Stimulated activated CD4-positive, alpha-beta T cell treated with anti-CD3 and anti-CD28 coated beads, Interleukin-12 subunit alpha, Interleukin-12 subunit beta, amount 100 ng/mL, for 24 hours (primary cell): ENCODE data around the gene LYRM4.
A peak's percentile ranks its signal among the peaks of the same experiment; 100 is the strongest.

ENCODE experiments used
- DNase-seq, 2 experiments: peaks; one replicate each; pipeline ENCODE4 v3.0.0-alpha.2; 2020; ENCODE audit warnings: low read depth in 2 of 2

LYRM4 gene

GRCh38 chr6:5280920-5281319, 20.2 kb upstream of the LYRM4 start:
- DNase-seq, result no peak

GRCh38 chr6:5279891-5280338, 19.2 kb upstream of the LYRM4 start:
- peak in 1 of 2 experiments; percentile 15 for DNase-seq

DNA sequence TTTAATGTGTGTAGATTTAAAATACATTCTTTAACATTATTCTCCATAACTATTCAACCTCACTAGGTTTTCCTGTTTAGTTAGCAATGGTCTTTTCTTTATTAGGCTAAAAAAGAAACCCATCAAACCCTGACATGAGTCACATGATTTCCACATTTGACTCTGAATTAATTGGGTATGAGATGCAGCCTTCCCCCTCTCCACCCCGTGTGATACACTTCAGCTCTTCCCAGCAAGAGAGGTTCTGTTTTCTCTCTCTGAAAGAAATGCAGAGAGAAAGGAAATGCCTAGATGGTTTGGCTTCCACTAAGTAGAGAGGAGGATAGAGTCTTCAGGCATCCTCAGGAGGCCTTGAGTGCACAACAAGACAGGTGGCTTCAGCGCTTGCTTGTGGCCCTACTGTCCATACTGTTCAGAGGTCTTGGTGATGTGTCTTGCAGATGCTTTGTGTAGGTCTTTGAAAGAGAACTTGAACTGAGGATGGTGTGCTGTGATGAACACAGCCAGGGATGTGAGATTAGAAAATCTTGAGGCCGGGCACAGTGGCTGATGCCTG, 17.9 kb upstream of the LYRM4 start:
- no peak for DNase-seq

GRCh38 chr6:5278047-5278446, 17.3 kb upstream of the LYRM4 start:
- no peak for DNase-seq

DNA sequence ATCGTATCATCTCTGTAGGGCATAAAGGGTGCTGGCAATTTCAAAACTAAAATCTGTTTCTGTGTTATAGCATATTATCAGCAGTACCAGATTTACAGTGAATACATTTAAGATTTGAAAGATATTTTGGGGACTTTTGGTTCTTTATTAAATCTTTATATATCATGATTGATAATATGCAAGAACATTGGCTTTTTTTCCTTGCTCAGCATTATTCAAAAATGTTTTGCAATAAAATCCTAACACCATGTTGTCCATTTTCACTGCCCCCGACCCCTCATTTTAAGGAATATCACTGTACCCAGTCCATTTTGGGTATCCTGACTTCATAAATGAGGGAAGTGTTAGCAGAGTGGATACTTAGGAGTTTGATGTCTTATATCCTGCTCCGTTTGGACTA, 16.8 kb upstream of the LYRM4 start:
- no peak for DNase-seq

DNA sequence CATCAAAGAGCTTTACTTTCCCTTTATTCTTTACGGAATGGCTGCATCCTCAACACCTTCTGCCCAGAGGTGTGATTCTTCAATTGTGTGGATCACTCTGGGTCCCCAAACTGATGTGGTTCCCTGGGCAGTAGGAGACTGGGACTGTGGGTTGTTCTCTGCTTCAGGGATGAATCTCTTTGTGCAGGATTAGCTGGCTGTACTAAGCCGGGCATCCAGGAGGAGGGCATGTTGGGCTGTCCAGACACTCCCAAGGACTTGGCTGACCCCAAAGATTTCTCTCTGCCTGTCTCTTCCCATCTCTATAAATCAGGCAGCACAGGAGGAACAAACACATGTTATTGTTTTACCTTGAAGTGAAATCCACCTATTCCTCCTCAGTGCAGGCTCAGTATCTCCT, 15.8 kb upstream of the LYRM4 start:
- DNase-seq, result no peak

- no peak for DNase-seq
Observed at GRCh38 chr6:5275497-5275896, 14.7 kb upstream of the LYRM4 start.

DNA sequence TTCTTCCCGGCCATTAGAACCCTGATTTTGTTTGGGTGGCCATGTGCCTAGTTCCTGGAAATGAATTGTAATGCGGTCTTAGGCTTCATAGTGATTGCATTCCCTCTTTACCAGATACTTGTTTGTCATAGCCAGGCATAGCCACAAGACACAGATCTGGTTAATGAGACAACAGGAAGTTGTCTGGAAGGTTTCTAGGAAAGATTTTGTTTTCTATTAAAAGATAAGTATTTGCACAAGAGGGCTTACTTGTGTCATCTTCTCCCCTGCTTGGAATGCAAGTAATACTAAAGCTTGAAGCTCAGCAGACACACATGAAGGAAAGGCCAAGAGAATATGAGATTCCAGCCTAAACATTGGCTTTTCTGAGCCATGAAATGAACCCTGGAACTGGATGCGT, 13.5 kb upstream of the LYRM4 start:
- DNase-seq, result no peak

- DNase-seq, result no peak
Observed at GRCh38 chr6:5271926-5272325, 11.2 kb upstream of the LYRM4 start.

DNA sequence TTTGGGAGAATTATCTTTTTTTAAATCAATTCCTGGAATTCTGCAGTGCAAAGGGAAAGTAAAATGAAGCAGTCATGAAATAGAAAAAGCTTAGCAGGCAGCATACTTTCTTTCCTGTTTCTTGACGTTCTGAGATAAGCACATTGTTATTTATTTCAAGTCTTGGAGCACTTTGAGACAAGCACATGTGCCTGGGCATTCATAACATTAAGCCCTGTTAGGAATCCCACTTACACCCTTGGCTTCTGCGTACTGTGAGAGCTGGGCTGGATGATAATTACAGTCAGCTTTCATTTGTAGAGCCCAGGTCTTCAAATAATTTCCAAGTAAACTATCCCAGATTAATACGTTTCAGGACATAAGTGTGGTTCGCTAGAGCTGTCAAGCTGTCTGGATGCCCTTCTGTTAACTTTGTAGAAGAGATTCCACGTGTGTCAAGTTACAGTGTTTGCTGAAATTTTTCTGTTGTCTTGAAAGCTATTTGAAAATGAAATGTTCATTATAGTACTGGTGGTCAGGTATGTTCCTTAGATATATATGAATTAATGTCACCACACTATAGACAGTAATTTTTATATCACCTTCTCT, 9.4 kb upstream of the LYRM4 start:
- no peak for DNase-seq

GRCh38 chr6:5266423-5266822, 5.7 kb upstream of the LYRM4 start:
- DNase-seq, result no peak

GRCh38 chr6:5261545-5262109, 877 bp upstream of the LYRM4 start:
- DNase-seq, result no peak

DNA sequence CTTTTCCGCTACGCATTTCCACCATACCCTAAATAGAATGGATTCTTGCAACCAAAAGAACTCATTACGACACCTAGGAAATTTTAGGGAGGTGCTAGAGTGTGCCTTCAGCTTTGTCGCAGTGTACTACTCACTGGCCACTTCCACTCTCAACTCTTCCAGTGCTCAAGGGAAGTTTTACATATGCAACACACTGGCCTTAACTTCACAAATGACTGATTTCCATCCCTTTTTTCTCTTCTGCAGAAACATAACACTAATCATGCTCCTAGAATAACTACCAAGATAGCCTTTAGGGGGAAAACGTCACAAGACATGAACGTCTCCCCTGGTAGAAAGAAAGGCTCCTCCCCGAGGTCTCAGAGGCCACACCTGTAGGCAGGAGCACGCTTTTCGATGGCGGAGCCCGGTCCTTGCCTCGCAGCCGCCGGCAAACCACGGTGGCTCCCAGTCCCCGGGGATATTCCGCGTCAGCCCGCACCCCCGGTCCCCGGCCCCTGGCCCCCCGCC, 584 bp downstream of the LYRM4 start:
- peak; percentile 53 to 61 for DNase-seq

DNA sequence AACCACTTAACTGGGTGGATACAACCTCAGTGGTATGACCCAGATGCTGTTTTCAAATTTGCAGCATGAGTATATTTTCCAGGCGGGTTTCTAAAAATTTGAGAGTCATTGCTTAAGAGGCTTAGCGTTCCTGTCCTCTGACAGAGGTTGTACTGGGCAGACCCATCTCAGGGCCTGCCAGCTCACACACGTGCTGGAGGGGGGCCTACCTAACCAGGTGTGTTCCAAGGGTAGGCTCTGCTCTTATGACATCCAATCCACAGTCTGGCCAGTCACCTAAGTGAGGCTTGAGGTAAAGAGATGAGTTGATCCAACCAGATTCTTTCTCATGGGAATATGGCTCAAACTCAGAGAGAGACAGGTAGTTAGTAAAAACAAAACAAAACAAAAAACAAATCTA, 1.3 kb downstream of the LYRM4 start:
- DNase-seq, result no peak

GRCh38 chr6:5257400-5257799, 3.4 kb downstream of the LYRM4 start:
- no peak for DNase-seq

DNA sequence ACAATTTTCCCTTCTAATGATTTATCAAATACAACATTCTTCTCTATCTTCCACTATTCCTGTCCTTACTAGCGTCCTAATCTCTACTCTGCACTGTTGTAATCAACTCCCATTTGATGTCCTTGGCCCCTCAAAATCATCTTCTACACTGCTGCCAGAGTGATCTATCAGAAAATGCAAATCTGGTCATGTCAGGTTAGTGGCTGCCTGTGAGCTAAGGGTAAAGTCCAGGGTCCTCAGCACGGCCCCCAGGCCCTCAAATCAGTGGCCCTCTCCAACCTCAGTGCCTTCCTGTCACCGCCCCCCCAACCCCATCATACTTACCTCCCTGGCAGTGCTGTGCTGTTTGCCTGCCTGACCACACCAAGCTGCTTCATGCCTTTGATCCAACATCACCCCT, 3.8 kb downstream of the LYRM4 start:
- no peak for DNase-seq

- no peak for DNase-seq
Observed at GRCh38 chr6:5250911-5251310, 9.8 kb downstream of the LYRM4 start.

- no peak for DNase-seq
Observed at GRCh38 chr6:5250451-5250850, 10.3 kb downstream of the LYRM4 start.

DNA sequence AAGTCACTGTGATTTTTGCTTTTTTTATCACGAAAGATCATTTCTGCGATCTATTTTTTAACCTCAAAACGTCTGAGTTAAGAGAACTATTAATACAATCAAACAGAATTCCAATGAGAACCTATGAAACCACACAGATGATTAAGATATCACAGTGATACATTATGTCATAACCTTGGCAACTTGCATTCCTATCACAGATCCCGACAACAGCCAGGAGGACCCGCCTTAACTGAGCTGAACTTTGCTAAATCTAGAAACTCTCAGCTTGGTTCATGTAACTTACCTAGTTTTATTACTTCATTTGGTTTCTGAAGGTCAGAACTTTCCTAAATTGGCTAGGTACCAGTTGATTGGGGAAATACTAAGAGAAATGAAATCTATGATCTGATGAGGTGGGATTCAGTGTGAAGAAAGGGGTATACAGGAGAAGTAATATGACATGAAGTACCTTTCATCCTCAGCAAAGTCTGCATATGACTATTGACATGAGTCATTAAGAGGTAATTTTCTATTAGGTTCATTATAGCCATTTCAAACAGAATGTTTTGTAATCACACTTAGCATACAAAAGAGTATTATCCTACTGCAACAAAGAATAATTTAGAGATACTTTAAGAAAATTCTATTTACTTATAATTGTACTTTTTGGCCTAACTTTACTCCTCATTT, 11.2 kb downstream of the LYRM4 start:
- DNase-seq, result no peak

GRCh38 chr6:5248302-5249098, 12.2 kb downstream of the LYRM4 start:
- DNase-seq, result no peak

- no peak for DNase-seq
Observed at GRCh38 chr6:5247201-5247600, 13.5 kb downstream of the LYRM4 start.
